T-cell (primary cell): ENCODE data around the gene KIN. TPM values are rescaled to one million over a fixed set of nuclear protein-coding genes. Genes with fewer than 3 reads are reported as not detected.

Experiments
- ATAC-seq, 4 experiments: fragments of 200-7000 bp in 3 of 4; fragments of 150-1000 bp in 1 of 4; cut with Tn5 transposase; replicated peaks in 1 of 4; 1 replicate in 3 of 4; 2 replicates in 1 of 4; pipeline ENCODE4 v1.10.0; 2021; ENCODE audit warnings: moderate library complexity in 3 of 4, mild to moderate bottlenecking in 2 of 4, moderate number of reproducible peaks in 1 of 4
- CTCF ChIA-PET, 2 donors: fragments of 300-600 bp; sonication (Branson Sonifier 250); formaldehyde crosslinking; loops; one replicate each; lab custom pipeline; 2022; ENCODE audit warnings: antibody characterized with exemption in 2 of 2; lab: Charles Lee
- POLR2A ChIA-PET, 2 donors: fragments of 300-600 bp; sonication (Branson Sonifier 250); formaldehyde crosslinking; loops; one replicate each; lab custom pipeline; 2022; ENCODE audit warnings: antibody characterized with exemption in 2 of 2; lab: Charles Lee
- DNase-seq, 35 experiments: peaks; one replicate each; pipeline versions ENCODE4 v3.0.0 to v3.0.0-alpha.2; 2013 to 2023
- H3K27ac ChIP-seq: one replicate; pipeline ENCODE4 v1.5.1; 2013; ENCODE audit warnings: low read length
- H3K27me3 ChIP-seq, 2 experiments: replicated peaks in 1 of 2; 1 replicate in 1 of 2; 2 replicates in 1 of 2; pipeline versions ENCODE4 v1.6.1 to v1.7.0; 2013; ENCODE audit warnings: low read length in 1 of 2, mixed read lengths in 1 of 2; ENCODE audit not compliant: control insufficient read depth in 2 of 2, insufficient read depth in 2 of 2; ENCODE audit errors: extremely low read depth in 1 of 2
- H3K36me3 ChIP-seq, 2 donors: 1 replicate in 1 of 2; 2 replicates in 1 of 2; pipeline versions ENCODE4 v1.6.1 to v1.7.0; 2013; ENCODE audit warnings: low read length in 1 of 2; ENCODE audit not compliant: control insufficient read depth in 2 of 2, insufficient read depth in 1 of 2; ENCODE audit errors: extremely low read depth in 1 of 2
- H3K4me1 ChIP-seq, 2 experiments: 1 replicate in 1 of 2; 2 replicates in 1 of 2; pipeline versions ENCODE4 v1.6.1 to v1.7.0; 2013; ENCODE audit warnings: low read length in 2 of 2, mixed read lengths in 1 of 2; ENCODE audit not compliant: insufficient read depth in 2 of 2, control insufficient read depth in 1 of 2; ENCODE audit errors: extremely low read depth in 1 of 2
- H3K4me3 ChIP-seq, 2 donors: 1 replicate in 1 of 2; 2 replicates in 1 of 2; pipeline versions ENCODE4 v1.5.1 to v1.7.0; 2013; ENCODE audit warnings: mild to moderate bottlenecking in 2 of 2, low read length in 1 of 2, moderate library complexity in 1 of 2; ENCODE audit not compliant: control insufficient read depth in 1 of 2; ENCODE audit errors: extremely low read depth in 1 of 2
- H3K9me3 ChIP-seq: 2 replicates; pipeline ENCODE4 v1.7.0; 2013
- H3K27ac Mint-ChIP-seq, 2 donors: one replicate each; pipeline ENCODE4 v1.8.0; 2020 to 2021; ENCODE audit warnings: mild to moderate bottlenecking in 2 of 2, mixed read lengths in 2 of 2
- H3K27me3 Mint-ChIP-seq, 2 donors: one replicate each; pipeline ENCODE4 v1.8.0; 2021 to 2022; ENCODE audit warnings: mixed read lengths in 2 of 2
- H3K36me3 Mint-ChIP-seq: one replicate; pipeline ENCODE4 v1.8.0; 2021; ENCODE audit warnings: mixed read lengths
- H3K4me1 Mint-ChIP-seq, 3 donors: one replicate each; pipeline ENCODE4 v1.8.0; 2020 to 2022; ENCODE audit warnings: mixed read lengths in 3 of 3, mild to moderate bottlenecking in 1 of 3
- H3K4me3 Mint-ChIP-seq, 3 donors: one replicate each; pipeline ENCODE4 v1.8.0; 2020 to 2022; ENCODE audit warnings: mild to moderate bottlenecking in 3 of 3, mixed read lengths in 3 of 3, moderate library complexity in 3 of 3
- H3K9me3 Mint-ChIP-seq, 3 donors: one replicate each; pipeline ENCODE4 v1.8.0; 2020 to 2022; ENCODE audit warnings: mixed read lengths in 3 of 3
- WGBS: methylation state at CpG from one replicate; pipeline ENCODE4 v1.1.5; 2013; ENCODE audit warnings: missing lambda C conversion rate; ENCODE audit not compliant: insufficient coverage; 5-methylcytosine and 5-hydroxymethylcytosine counted together
- total RNA-seq, 35 experiments: library from RNA in 6 of 35; stranded (reverse) in 6 of 35; fragments of 120-200 nt in 1 of 35; gene quantifications; one replicate each; pipeline versions ENCODE4 v1.2.1 to v1.2.4 and lab custom pipeline; 2013 to 2026

Gene KIN, protein sequence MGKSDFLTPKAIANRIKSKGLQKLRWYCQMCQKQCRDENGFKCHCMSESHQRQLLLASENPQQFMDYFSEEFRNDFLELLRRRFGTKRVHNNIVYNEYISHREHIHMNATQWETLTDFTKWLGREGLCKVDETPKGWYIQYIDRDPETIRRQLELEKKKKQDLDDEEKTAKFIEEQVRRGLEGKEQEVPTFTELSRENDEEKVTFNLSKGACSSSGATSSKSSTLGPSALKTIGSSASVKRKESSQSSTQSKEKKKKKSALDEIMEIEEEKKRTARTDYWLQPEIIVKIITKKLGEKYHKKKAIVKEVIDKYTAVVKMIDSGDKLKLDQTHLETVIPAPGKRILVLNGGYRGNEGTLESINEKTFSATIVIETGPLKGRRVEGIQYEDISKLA
- total RNA-seq (10 to 100 TPM in 3 of 5 donors, 1 to 10 TPM in 2; 7.1 to 13.3 (median 10.0) TPM), total RNA-seq (lab: John Stamatoyannopoulos, UW) (15.0 to 45.9 (median 28.4) reads per million in 29 experiments)
- total RNA-seq (2013) = 14.7 TPM

DNA sequence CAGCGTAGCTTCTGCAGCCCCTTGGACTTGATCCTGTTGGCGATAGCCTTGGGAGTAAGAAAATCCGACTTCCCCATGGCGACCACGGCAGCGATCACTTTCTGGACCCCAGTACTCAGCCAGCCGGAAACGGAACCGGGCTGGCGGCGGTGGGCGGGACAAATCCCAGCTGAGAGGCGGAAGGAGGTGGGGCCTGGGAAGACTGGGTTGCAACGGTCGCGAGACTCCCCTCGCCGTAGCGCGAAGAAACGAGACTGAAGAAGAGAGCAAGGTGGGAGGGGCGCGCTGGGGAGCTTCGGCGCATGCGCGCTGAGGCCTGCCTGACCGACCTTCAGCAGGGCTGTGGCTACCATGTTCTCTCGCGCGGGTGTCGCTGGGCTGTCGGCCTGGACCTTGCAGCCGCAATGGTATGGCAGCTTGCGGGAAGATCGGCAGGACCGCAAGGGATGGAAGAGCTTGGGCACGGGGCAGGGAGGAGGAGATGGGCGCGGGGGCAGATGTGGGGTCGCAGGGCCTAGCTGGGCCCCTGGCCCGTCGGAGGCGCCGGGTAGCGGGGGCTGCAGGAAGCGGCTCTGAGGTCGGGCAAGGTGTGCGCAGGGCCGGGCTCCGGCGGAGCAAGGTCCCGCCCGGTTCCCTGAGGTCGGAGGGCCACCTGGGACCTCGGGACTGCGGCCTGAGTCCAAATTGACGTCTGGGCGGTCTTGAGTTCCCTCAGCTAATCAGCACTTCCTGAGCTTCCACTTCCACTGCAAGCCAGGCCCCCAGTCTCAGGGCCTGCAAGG lies at the start of gene KIN, which contains the start of gene ATP5F1C:
TSS of gene KIN (minus strand) at position 137 of the 782 bp plus-strand sequence. CDS start at position 77, 60 bp downstream.
TSS of gene ATP5F1C (plus strand) at position 321 of the 782 bp plus-strand sequence. CDS start at position 352, 31 bp downstream.
- peak; percentile 93 to 98 (median 96) for DNase-seq
- Histone ChIP-seq H3K27ac (peak within 1 kb of the TSS; percentile 57), H3K9me3 (no peaks in the 10 kb centered on the region), H3K27me3 (no peaks in the 10 kb centered on the region), H3K4me3 (peak within 1 kb of the TSS; percentile 86 to 93), H3K36me3 (peaks cover 0 to 13% of the 10 kb centered on the region in 2 donors), H3K4me1 (peaks cover 22 to 25% of the 10 kb centered on the region in 2 experiments)
- Mint-ChIP-seq H3K4me3 (no peak within 1 kb of the TSS), H3K36me3 (peaks cover 29% of the 10 kb centered on the region), H3K9me3 (no peaks in the 10 kb centered on the region), H3K27ac (peak within 1 kb of the TSS in 1 of 2 donors; percentile 86), H3K27me3 (no peaks in the 10 kb centered on the region), H3K4me1 (peaks cover 41 to 74% (median 70%) of the 10 kb centered on the region in 3 donors)
- POLR2A ChIA-PET = interaction anchor here (0.6 to 3.4 kb wide), 10 partner anchors 12 to 858 kb away, joined by 3 to 23 read pairs (median 3); partner anchors contain the start of gene TAF3 (in 2 of the 2)
- WGBS = 0% methylated on average over 55 of the region's 59 CpGs
- peak; percentile 95 to 97 (median 96) for ATAC-seq
- CTCF ChIA-PET = interaction anchor here in 1 of 2 donors (0.6 to 1.8 kb wide), 4 partner anchors 30 to 578 kb away, joined by 3 to 13 read pairs (median 6); partner anchors contain the start of gene TAF3

- peaks cover 42 to 43% (median 42%) of the 10 kb centered on the region in 3 donors for H3K4me1 Mint-ChIP-seq
- CTCF ChIA-PET = interaction anchor here in 1 of 2 donors (0.6 kb wide), 1 partner anchor 132 kb away, joined by 3 read pairs; no protein-coding TSS in a partner anchor
Observed at GRCh38 chr10:7836571-7836970, 48.8 kb upstream of the KIN start.

GRCh38 chr10:7834262-7834661 lies 46.5 kb upstream of the KIN start:
- POLR2A ChIA-PET = no interaction called here
- WGBS = no CpG with 5 or more reads among the region's 3 CpGs
- H3K36me3 Mint-ChIP-seq = peaks cover 56% of the 10 kb centered on the region

More at GRCh38 chr10:7836571-7836970, 48.8 kb upstream of the KIN start:
- no peak overlapping the region for H3K4me3 Mint-ChIP-seq
- H3K36me3 Mint-ChIP-seq = peaks cover 58% of the 10 kb centered on the region
- H3K27me3 Mint-ChIP-seq = no peaks in the 10 kb centered on the region
- Histone ChIP-seq H3K27ac (no peak overlapping the region), H3K9me3 (no peaks in the 10 kb centered on the region), H3K4me1 (no peaks in the 10 kb centered on the region), H3K27me3 (no peaks in the 10 kb centered on the region), H3K4me3 (no peak overlapping the region), H3K36me3 (peaks cover 0 to 10% of the 10 kb centered on the region in 2 donors)
- WGBS = 100% methylated on average over 1 of the region's 2 CpGs
- ATAC-seq (no peak), DNase-seq (no peak)
- H3K27ac Mint-ChIP-seq = no peak overlapping the region
- H3K9me3 Mint-ChIP-seq = no peaks in the 10 kb centered on the region
- POLR2A ChIA-PET = no interaction called here

GRCh38 chr10:7833210-7833609 lies 45.4 kb upstream of the KIN start:
- H3K36me3 Mint-ChIP-seq = peaks cover 54% of the 10 kb centered on the region
- Histone ChIP-seq H3K36me3 (peaks cover 0 to under 1% of the 10 kb centered on the region in 2 donors), H3K27ac (no peak overlapping the region), H3K4me3 (no peak overlapping the region), H3K27me3 (no peaks in the 10 kb centered on the region), H3K9me3 (no peaks in the 10 kb centered on the region), H3K4me1 (no peaks in the 10 kb centered on the region)
- no peaks in the 10 kb centered on the region for H3K27me3 Mint-ChIP-seq
- no peak for DNase-seq
- no peak overlapping the region for H3K4me3 Mint-ChIP-seq
- ChIA-PET CTCF (no interaction called here), POLR2A (interaction anchor here in 1 of 2 donors (0.7 kb wide), 1 partner anchor 8 kb away, joined by 3 read pairs; no protein-coding TSS in a partner anchor)
- H3K27ac Mint-ChIP-seq = no peak overlapping the region
- H3K4me1 Mint-ChIP-seq = peaks cover 54 to 66% (median 55%) of the 10 kb centered on the region in 3 donors
- H3K9me3 Mint-ChIP-seq = no peaks in the 10 kb centered on the region
- no peak for ATAC-seq

More at GRCh38 chr10:7834262-7834661, 46.5 kb upstream of the KIN start:
- Mint-ChIP-seq H3K4me3 (no peak overlapping the region), H3K9me3 (no peaks in the 10 kb centered on the region), H3K4me1 (peaks cover 51 to 58% (median 52%) of the 10 kb centered on the region in 3 donors), H3K27ac (no peak overlapping the region), H3K27me3 (no peaks in the 10 kb centered on the region)
- no peaks in the 10 kb centered on the region for H3K27me3 ChIP-seq
- no peak for ATAC-seq
- H3K36me3 ChIP-seq = peaks cover 0 to 2% of the 10 kb centered on the region in 2 donors
- no peak overlapping the region for H3K4me3 ChIP-seq
- CTCF ChIA-PET = no interaction called here
- H3K27ac ChIP-seq = no peak overlapping the region
- no peaks in the 10 kb centered on the region for H3K9me3 ChIP-seq
- no peaks in the 10 kb centered on the region for H3K4me1 ChIP-seq
- no peak for DNase-seq

- ChIA-PET CTCF (interaction anchor here in 1 of 2 donors (0.5 to 0.6 kb wide), 2 partner anchors 39 to 48 kb away, joined by 3 to 5 read pairs; no protein-coding TSS in a partner anchor), POLR2A (no interaction called here)
- ATAC-seq = no peak
- no peak for DNase-seq
- Mint-ChIP-seq H3K27ac (no peak overlapping the region), H3K9me3 (no peaks in the 10 kb centered on the region), H3K4me3 (no peak overlapping the region), H3K4me1 (peaks cover 59 to 69% (median 62%) of the 10 kb centered on the region in 3 donors), H3K36me3 (peaks cover 59% of the 10 kb centered on the region), H3K27me3 (no peaks in the 10 kb centered on the region)
- Histone ChIP-seq H3K36me3 (peaks cover 0 to 6% of the 10 kb centered on the region in 2 donors), H3K9me3 (no peaks in the 10 kb centered on the region), H3K4me3 (no peak overlapping the region), H3K27me3 (no peaks in the 10 kb centered on the region), H3K27ac (no peak overlapping the region), H3K4me1 (no peaks in the 10 kb centered on the region)
- no CpG with 5 or more reads among the region's 1 CpG for WGBS
Observed at GRCh38 chr10:7832060-7832459, 44.3 kb upstream of the KIN start.
